Mesenchymal stem cell (in vitro differentiated cells and primary cell): ENCODE results near the gene ARHGAP21.
A peak's percentile ranks its signal among the peaks of the same experiment; 100 is the strongest.

Experiments
- DNase-seq: peaks from one replicate; pipeline ENCODE4 v3.0.0-alpha.2; 2013
- H2AFZ ChIP-seq: one replicate; pipeline ENCODE4 v1.6.1; 2013; ENCODE audit warnings: low read depth, mild to moderate bottlenecking, control low read depth, inconsistent platforms, low read length, moderate library complexity
- H2AK5ac ChIP-seq: 2 replicates; pipeline ENCODE4 v1.6.1; 2013; ENCODE audit warnings: low read length, moderate library complexity, mild to moderate bottlenecking, inconsistent platforms; ENCODE audit not compliant: severe bottlenecking
- H2BK120ac ChIP-seq: one replicate; pipeline ENCODE4 v1.6.1; 2013; ENCODE audit warnings: low read depth, mild to moderate bottlenecking, inconsistent platforms, low read length, moderate library complexity
- H2BK12ac ChIP-seq, 2 experiments: one replicate each; pipeline ENCODE4 v1.6.1; 2013; ENCODE audit warnings: inconsistent platforms in 2 of 2, low read length in 2 of 2, mild to moderate bottlenecking in 2 of 2, moderate library complexity in 2 of 2, control low read depth in 1 of 2
- H2BK15ac ChIP-seq: one replicate; pipeline ENCODE4 v1.6.1; 2013; ENCODE audit warnings: mild to moderate bottlenecking, low read depth, inconsistent platforms; ENCODE audit not compliant: poor library complexity, severe bottlenecking
- H2BK5ac ChIP-seq: 2 replicates; pipeline ENCODE4 v1.6.1; 2013; ENCODE audit warnings: low read depth, mild to moderate bottlenecking, low read length, control low read depth, inconsistent platforms; ENCODE audit not compliant: poor library complexity, severe bottlenecking
- H3K14ac ChIP-seq, 2 experiments: one replicate each; pipeline ENCODE4 v1.6.1; 2013; ENCODE audit warnings: inconsistent platforms in 2 of 2, low read length in 2 of 2, control low read depth in 1 of 2, mild to moderate bottlenecking in 1 of 2, moderate library complexity in 1 of 2
- H3K18ac ChIP-seq, 2 experiments: one replicate each; pipeline ENCODE4 v1.6.1; 2013; ENCODE audit warnings: inconsistent platforms in 2 of 2, low read length in 2 of 2, control low read depth in 1 of 2, low read depth in 1 of 2, mild to moderate bottlenecking in 1 of 2
- H3K23ac ChIP-seq, 2 experiments: one replicate each; pipeline ENCODE4 v1.6.1; 2013; ENCODE audit warnings: inconsistent platforms in 2 of 2, low read length in 2 of 2, mild to moderate bottlenecking in 2 of 2, moderate library complexity in 2 of 2, control low read depth in 1 of 2
- H3K27ac ChIP-seq: 2 replicates; pipeline ENCODE4 v1.5.1; 2013; ENCODE audit warnings: mild to moderate bottlenecking, moderate library complexity, low read length, control low read depth, inconsistent platforms; ENCODE audit not compliant: poor library complexity, severe bottlenecking
- H3K27me3 ChIP-seq, 2 experiments: 2 replicates each; pipeline versions ENCODE4 v1.6.1 to v1.7.0; 2013; ENCODE audit warnings: low read length in 2 of 2, mild to moderate bottlenecking in 2 of 2, moderate library complexity in 2 of 2, control low read depth in 1 of 2, inconsistent platforms in 1 of 2; ENCODE audit not compliant: control insufficient read depth in 1 of 2, insufficient read depth in 1 of 2
- H3K36me3 ChIP-seq, 2 experiments: 2 replicates each; pipeline versions ENCODE4 v1.6.1 to v1.7.0; 2013; ENCODE audit warnings: low read length in 2 of 2, control low read depth in 1 of 2, inconsistent platforms in 1 of 2, low read depth in 1 of 2, mild to moderate bottlenecking in 1 of 2; ENCODE audit not compliant: insufficient read depth in 2 of 2, control insufficient read depth in 1 of 2
- H3K4ac ChIP-seq, 2 experiments: one replicate each; pipeline ENCODE4 v1.6.1; 2013; ENCODE audit warnings: inconsistent platforms in 2 of 2, low read length in 2 of 2, mild to moderate bottlenecking in 2 of 2, moderate library complexity in 2 of 2, control low read depth in 1 of 2, low read depth in 1 of 2
- H3K4me1 ChIP-seq: 2 replicates; pipeline ENCODE4 v1.6.1; 2013; ENCODE audit warnings: low read depth, low read length, control low read depth; ENCODE audit not compliant: control insufficient read depth, insufficient read depth
- H3K4me2 ChIP-seq: 2 replicates; pipeline ENCODE4 v1.6.1; 2013; ENCODE audit warnings: low read length, mild to moderate bottlenecking, inconsistent platforms; ENCODE audit not compliant: poor library complexity, severe bottlenecking
- H3K4me3 ChIP-seq, 2 experiments: 2 replicates each; pipeline versions ENCODE4 v1.5.1 to v1.7.0; 2013; ENCODE audit warnings: low read length in 2 of 2, mild to moderate bottlenecking in 2 of 2, control low read depth in 1 of 2, low read depth in 1 of 2; ENCODE audit not compliant: insufficient read depth in 1 of 2
- H3K79me1 ChIP-seq: replicated peaks from 2 replicates; pipeline ENCODE4 v1.6.1; 2013; ENCODE audit warnings: mild to moderate bottlenecking, control low read depth, low read length, inconsistent platforms; ENCODE audit not compliant: poor library complexity, severe bottlenecking
- H3K9ac ChIP-seq: 2 replicates; pipeline ENCODE4 v1.7.0; 2013; ENCODE audit warnings: mild to moderate bottlenecking, low read length, moderate library complexity
- H3K9me3 ChIP-seq: 2 replicates; pipeline ENCODE4 v1.7.0; 2013; ENCODE audit warnings: mild to moderate bottlenecking, low read length; ENCODE audit not compliant: control insufficient read depth
- H4K8ac ChIP-seq: one replicate; pipeline ENCODE4 v1.6.1; 2013; ENCODE audit warnings: inconsistent platforms, mild to moderate bottlenecking, low read length, moderate library complexity
- H4K91ac ChIP-seq: one replicate; pipeline ENCODE4 v1.6.1; 2013; ENCODE audit warnings: mild to moderate bottlenecking, low read length, inconsistent platforms
- WGBS: methylation state at CpG from one replicate; pipeline ENCODE4 v1.1.7; 2013; ENCODE audit warnings: mixed read lengths; 5-methylcytosine and 5-hydroxymethylcytosine counted together

The ARHGAP21 gene

DNA sequence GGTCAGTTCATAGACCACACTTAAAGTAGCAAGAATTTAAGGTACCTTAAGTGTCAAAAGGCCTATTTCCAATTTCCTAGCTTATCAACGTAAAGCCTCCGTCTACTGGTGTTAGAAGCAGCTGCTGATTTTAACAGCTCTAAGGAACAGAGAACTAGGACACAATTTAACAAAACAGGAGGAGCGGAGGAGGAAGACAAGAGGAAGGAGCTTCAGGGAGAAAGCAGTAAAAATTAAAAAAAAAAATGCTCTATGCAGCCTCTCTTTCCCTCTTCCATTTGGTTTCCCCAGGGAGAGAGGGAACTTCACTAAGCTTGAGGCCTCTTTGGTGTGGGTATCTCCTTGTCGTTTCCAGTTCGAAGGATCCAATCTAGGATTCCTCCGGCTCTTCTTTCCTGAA lies 22.7 kb downstream of the ARHGAP21 start:
- Histone ChIP-seq H2BK5ac (no peak overlapping the region), H3K4ac (no peak overlapping the region), H3K4me2 (no peak overlapping the region), H3K4me1 (peaks cover 6% of the 10 kb centered on the region), H4K8ac (no peak overlapping the region), H2AK5ac (no peak overlapping the region), H3K4me3 (no peak overlapping the region), H3K36me3 (peaks cover 0 to 16% of the 10 kb centered on the region in 2 experiments), H2BK15ac (no peak overlapping the region), H3K9ac (peak overlapping the region; percentile 22), H3K27ac (no peak overlapping the region), H2BK12ac (no peak overlapping the region), H3K27me3 (no peaks in the 10 kb centered on the region), H3K14ac (no peak overlapping the region), H2AFZ (no peak overlapping the region), H3K79me1 (peaks cover 16% of the 10 kb centered on the region), H3K18ac (no peak overlapping the region), H3K9me3 (no peaks in the 10 kb centered on the region), H2BK120ac (no peak overlapping the region), H3K23ac (no peak overlapping the region), H4K91ac (no peak overlapping the region)
- 100% methylated on average over 2 of the region's 6 CpGs for WGBS
- no peak for DNase-seq

DNA sequence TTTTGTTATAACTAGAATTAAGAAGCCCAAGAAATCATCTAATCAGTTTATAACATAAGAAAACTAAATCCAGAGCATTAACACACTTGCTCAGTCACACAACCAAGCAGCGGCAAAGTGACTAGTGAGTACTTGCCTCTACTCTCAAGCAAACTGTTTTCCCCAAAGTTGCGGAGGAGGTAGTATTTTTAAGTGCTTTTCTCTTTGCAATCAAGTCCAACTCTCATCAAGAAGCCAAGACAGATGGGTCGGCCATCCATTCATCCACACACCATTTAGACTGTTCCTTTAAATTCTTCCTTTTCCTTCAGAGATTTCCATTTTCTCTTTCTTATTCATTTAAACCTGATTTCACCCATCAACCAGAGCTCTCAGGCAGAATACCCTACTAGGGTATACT lies 25.4 kb downstream of the ARHGAP21 start:
- Histone ChIP-seq H4K8ac (no peak overlapping the region), H2BK5ac (no peak overlapping the region), H3K4me2 (no peak overlapping the region), H3K4ac (no peak overlapping the region), H2BK12ac (no peak overlapping the region), H3K4me1 (peaks cover 6% of the 10 kb centered on the region), H3K9ac (no peak overlapping the region), H3K14ac (no peak overlapping the region), H4K91ac (no peak overlapping the region), H3K36me3 (peaks cover 0 to 20% of the 10 kb centered on the region in 2 experiments), H3K18ac (no peak overlapping the region), H3K9me3 (no peaks in the 10 kb centered on the region), H2AK5ac (no peak overlapping the region), H3K4me3 (no peak overlapping the region), H3K27ac (no peak overlapping the region), H2BK120ac (no peak overlapping the region), H2AFZ (no peak overlapping the region), H3K23ac (no peak overlapping the region), H3K79me1 (peaks cover 26% of the 10 kb centered on the region), H3K27me3 (no peaks in the 10 kb centered on the region), H2BK15ac (no peak overlapping the region)
- 98% methylated on average over 3 of the region's 3 CpGs for WGBS
- no peak for DNase-seq

DNA sequence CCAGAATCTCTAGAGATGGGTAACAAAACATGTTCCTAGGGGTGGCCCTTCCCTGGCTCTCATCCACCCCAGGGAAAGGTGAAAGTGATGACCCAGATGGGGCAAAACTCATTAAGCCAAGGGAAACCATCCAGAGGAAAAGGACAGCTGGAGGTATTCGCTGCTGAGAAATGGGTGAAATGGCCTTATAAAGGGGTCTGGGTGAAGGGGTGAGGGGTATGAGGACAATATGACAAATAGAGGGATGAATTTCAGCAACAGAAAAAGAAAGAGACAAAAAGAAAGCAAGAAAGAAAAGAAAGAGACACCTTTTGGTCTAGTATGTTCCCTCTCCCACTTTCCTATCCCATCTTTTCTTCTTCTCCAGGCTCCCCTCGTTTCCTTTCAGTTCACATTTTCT lies 26.6 kb downstream of the ARHGAP21 start:
- no peaks in the 10 kb centered on the region for H3K9me3 ChIP-seq
- H3K4ac ChIP-seq: no peak overlapping the region
- H3K4me2 ChIP-seq: no peak overlapping the region
- no peak overlapping the region for H3K14ac ChIP-seq
- peaks cover 28% of the 10 kb centered on the region for H3K79me1 ChIP-seq
- no peak overlapping the region for H3K23ac ChIP-seq
- H2AFZ ChIP-seq: no peak overlapping the region
- 95% methylated on average over 2 of the region's 2 CpGs for WGBS
- H3K4me1 ChIP-seq: peaks cover 6% of the 10 kb centered on the region
- peak overlapping the region; percentile 29 for H4K8ac ChIP-seq
- H2BK12ac ChIP-seq: no peak overlapping the region
- peaks cover 0 to 20% of the 10 kb centered on the region in 2 experiments for H3K36me3 ChIP-seq
- no peak overlapping the region for H2BK5ac ChIP-seq
- no peak overlapping the region for H2BK15ac ChIP-seq
- H2AK5ac ChIP-seq: no peak overlapping the region
- no peak overlapping the region for H2BK120ac ChIP-seq
- H3K27ac ChIP-seq: no peak overlapping the region
- no peak overlapping the region for H3K18ac ChIP-seq
- H4K91ac ChIP-seq: no peak overlapping the region
- no peak for DNase-seq
- no peak overlapping the region for H3K4me3 ChIP-seq
- no peaks in the 10 kb centered on the region for H3K27me3 ChIP-seq
- no peak overlapping the region for H3K9ac ChIP-seq

DNA sequence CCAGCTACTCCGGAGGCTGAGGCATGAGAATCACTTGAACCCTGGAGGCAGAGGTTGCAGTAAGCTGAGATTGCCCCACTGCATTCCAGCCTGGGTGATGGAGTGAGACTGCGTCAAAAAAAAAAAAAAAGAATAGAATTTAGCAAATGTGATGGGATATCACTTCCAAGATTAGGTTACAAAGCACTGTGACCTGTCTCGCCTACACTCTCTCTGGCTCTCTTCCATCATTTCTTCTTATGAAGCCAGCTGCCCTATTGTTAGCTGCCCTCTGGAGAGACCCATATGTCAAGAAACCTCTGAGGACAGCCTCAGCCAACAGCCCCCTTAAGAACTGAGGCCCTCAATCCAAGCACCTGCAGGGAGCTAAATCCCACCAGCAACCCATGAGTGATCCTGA lies 28.2 kb downstream of the ARHGAP21 start:
- Histone ChIP-seq H2BK120ac (no peak overlapping the region), H3K27ac (no peak overlapping the region), H3K4me2 (no peak overlapping the region), H3K4me1 (peaks cover 6% of the 10 kb centered on the region), H3K4me3 (no peak overlapping the region), H2AFZ (no peak overlapping the region), H3K79me1 (peaks cover 22% of the 10 kb centered on the region), H3K36me3 (peaks cover 0 to 10% of the 10 kb centered on the region in 2 experiments), H2BK12ac (no peak overlapping the region), H2BK15ac (no peak overlapping the region), H4K91ac (no peak overlapping the region), H3K14ac (no peak overlapping the region), H3K9ac (no peak overlapping the region), H3K18ac (no peak overlapping the region), H2AK5ac (no peak overlapping the region), H4K8ac (no peak overlapping the region), H3K23ac (no peak overlapping the region), H2BK5ac (no peak overlapping the region), H3K27me3 (no peaks in the 10 kb centered on the region), H3K4ac (no peak overlapping the region), H3K9me3 (no peaks in the 10 kb centered on the region)
- DNase-seq: no peak
- 89% methylated on average over 2 of the region's 3 CpGs for WGBS
